ENCODE measurements around the gene SP6.

DNA sequence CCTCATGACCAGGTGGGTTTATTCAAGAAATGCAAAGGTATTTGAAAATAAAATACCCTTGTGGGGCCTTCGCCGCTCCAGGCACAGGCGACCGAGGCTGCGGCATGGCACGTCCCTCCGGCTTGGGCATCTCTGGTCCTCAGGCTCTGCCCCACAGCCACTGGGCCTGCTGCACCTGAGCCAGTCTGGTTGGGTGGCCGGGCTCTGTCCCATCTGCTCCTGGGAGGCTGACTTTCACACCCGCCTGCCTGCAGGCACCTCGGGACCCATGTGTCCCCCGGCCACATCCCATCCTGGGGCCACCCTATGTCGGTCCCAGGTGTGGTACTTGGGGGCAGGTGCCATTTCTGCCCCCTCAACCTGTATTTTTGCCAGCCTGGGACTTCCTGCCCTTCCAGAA lies 50.3 kb downstream of the SP6 start:
- TF ChIP-seq, protein P1, sequence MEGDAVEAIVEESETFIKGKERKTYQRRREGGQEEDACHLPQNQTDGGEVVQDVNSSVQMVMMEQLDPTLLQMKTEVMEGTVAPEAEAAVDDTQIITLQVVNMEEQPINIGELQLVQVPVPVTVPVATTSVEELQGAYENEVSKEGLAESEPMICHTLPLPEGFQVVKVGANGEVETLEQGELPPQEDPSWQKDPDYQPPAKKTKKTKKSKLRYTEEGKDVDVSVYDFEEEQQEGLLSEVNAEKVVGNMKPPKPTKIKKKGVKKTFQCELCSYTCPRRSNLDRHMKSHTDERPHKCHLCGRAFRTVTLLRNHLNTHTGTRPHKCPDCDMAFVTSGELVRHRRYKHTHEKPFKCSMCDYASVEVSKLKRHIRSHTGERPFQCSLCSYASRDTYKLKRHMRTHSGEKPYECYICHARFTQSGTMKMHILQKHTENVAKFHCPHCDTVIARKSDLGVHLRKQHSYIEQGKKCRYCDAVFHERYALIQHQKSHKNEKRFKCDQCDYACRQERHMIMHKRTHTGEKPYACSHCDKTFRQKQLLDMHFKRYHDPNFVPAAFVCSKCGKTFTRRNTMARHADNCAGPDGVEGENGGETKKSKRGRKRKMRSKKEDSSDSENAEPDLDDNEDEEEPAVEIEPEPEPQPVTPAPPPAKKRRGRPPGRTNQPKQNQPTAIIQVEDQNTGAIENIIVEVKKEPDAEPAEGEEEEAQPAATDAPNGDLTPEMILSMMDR (conservative IDR thresholded peaks at IDR 0.05 in 1 of 2, IDR thresholded peaks at IDR 0.05 in 1 of 2; ENCODE audit: extremely low read depth in 1 of 2, insufficient read depth in 1 of 2, low read depth in 1 of 2, low read length in 2 of 2): no peak
- TF ChIP-seq EZH2 (IDR thresholded peaks at IDR 0.05; ENCODE audit: borderline replicate concordance, low read length): no peak

All from mammary epithelial cell (primary cell).